Keratinocyte (primary cell): ENCODE results near the gene WNT7A. TPM values are rescaled to one million over a fixed set of nuclear protein-coding genes. Genes with fewer than 3 reads are reported as not detected.

Experiments
- DNase-seq: peaks from one replicate; pipeline ENCODE4 v3.0.0-alpha.2; 2011; ENCODE audit warnings: low read depth, missing footprints, low spot score
- FAIRE-seq: peaks from 2 replicates; lab custom pipeline; 2011; peaks lifted over from hg19 to GRCh38; lab: Jason Lieb, UNC
- H2AFZ ChIP-seq: 2 replicates; pipeline ENCODE4 v1.6.0; 2012; ENCODE audit warnings: low read length, control low read depth, inconsistent platforms; ENCODE audit not compliant: control insufficient read depth
- H3K27ac ChIP-seq: 2 replicates; pipeline ENCODE4 v1.5.1; 2011; ENCODE audit warnings: low read length; ENCODE audit not compliant: control insufficient read depth, insufficient read depth
- H3K27me3 ChIP-seq: 3 replicates; pipeline ENCODE4 v1.6.0; 2011; ENCODE audit warnings: low read length; ENCODE audit not compliant: control insufficient read depth, insufficient read depth; ENCODE audit errors: extremely low read depth
- H3K36me3 ChIP-seq, 2 experiments: 2 replicates in 1 of 2; 3 replicates in 1 of 2; pipeline ENCODE4 v1.5.1; 2011; ENCODE audit warnings: low read length in 2 of 2, mild to moderate bottlenecking in 1 of 2; ENCODE audit not compliant: control insufficient read depth in 2 of 2, insufficient read depth in 2 of 2; ENCODE audit errors: extremely low read depth in 1 of 2
- H3K4me1 ChIP-seq: 3 replicates; pipeline ENCODE4 v1.5.1; 2011; ENCODE audit warnings: low read length; ENCODE audit not compliant: control insufficient read depth, insufficient read depth; ENCODE audit errors: extremely low read depth
- H3K4me2 ChIP-seq: 3 replicates; pipeline ENCODE4 v1.6.0; 2011; ENCODE audit warnings: low read depth, low read length; ENCODE audit not compliant: control insufficient read depth, insufficient read depth; ENCODE audit errors: extremely low read depth
- H3K4me3 ChIP-seq, 3 experiments: fragments of 200-600 bp in 1 of 3; sonication (generic) in 1 of 3; 2 replicates in 2 of 3; 3 replicates in 1 of 3; pipeline ENCODE4 v1.5.1; 2011 to 2016; ENCODE audit warnings: low read length in 3 of 3, mild to moderate bottlenecking in 3 of 3, control low read depth in 2 of 3, inconsistent platforms in 1 of 3, low read depth in 1 of 3, mixed read lengths in 1 of 3, mixed run types in 1 of 3, moderate library complexity in 1 of 3; ENCODE audit not compliant: control insufficient read depth in 2 of 3, insufficient read depth in 2 of 3; ENCODE audit errors: extremely low read depth in 1 of 3
- H3K79me2 ChIP-seq: 2 replicates; pipeline ENCODE4 v1.6.0; 2012; ENCODE audit warnings: low read length; ENCODE audit not compliant: control insufficient read depth, insufficient read depth
- H3K9ac ChIP-seq: 3 replicates; pipeline ENCODE4 v1.6.0; 2011; ENCODE audit warnings: low read length; ENCODE audit not compliant: control insufficient read depth, insufficient read depth; ENCODE audit errors: extremely low read depth
- H3K9me1 ChIP-seq: 3 replicates; pipeline ENCODE4 v1.6.0; 2011; ENCODE audit warnings: low read length; ENCODE audit not compliant: control insufficient read depth, insufficient read depth; ENCODE audit errors: extremely low read depth
- H3K9me3 ChIP-seq: 2 replicates; pipeline ENCODE4 v1.5.1; 2012; ENCODE audit warnings: low read depth, low read length; ENCODE audit not compliant: control insufficient read depth
- H4K20me1 ChIP-seq: 3 replicates; pipeline ENCODE4 v1.6.0; 2011; ENCODE audit warnings: low read length; ENCODE audit not compliant: control insufficient read depth, insufficient read depth; ENCODE audit errors: extremely low read depth
- EZH2 ChIP-seq: IDR thresholded peaks from one replicate; pipeline ENCODE4 v1.6.1; 2012; ENCODE audit warnings: inconsistent platforms, mild to moderate bottlenecking, low read length, moderate library complexity
- dilution Hi-C: fragments of 300-500 bp; cut with MboI; formaldehyde crosslinking; loops from one replicate; pipeline ENCODE4 v1.7.0; 2020; ENCODE audit warnings: low sequenced_read_pairs; ENCODE audit not compliant: extremely low pct_ligation_motif_present
- polyA plus RNA-seq, 5 experiments: library from polyadenylated mRNA; depleted of rRNA in 3 of 5; stranded (reverse) in 3 of 5; stranded (forward) in 1 of 5; unstranded in 1 of 5; fragments of >200 nt; gene quantifications; 1 replicate in 1 of 5; 2 replicates in 3 of 5; 3 replicates in 1 of 5; pipeline versions ENCODE4 v1.2.1 to v1.2.3, GENCODE V29; 2011 to 2012; ENCODE audit warnings: missing spikeins in 2 of 5, low read depth in 1 of 5, low replicate concordance in 1 of 5
- TF ChIP-seq, protein P1 (sequence below), 3 experiments: IDR thresholded peaks in 1 of 3; conservative IDR thresholded peaks in 1 of 3; optimal IDR thresholded peaks in 1 of 3; 2 replicates in 2 of 3; 3 replicates in 1 of 3; pipeline versions ENCODE3 to v1.5.1; 2011; ENCODE audit warnings: low read length in 3 of 3, mild to moderate bottlenecking in 3 of 3, moderate library complexity in 2 of 3, control low read depth in 1 of 3, inconsistent platforms in 1 of 3; ENCODE audit not compliant: insufficient read depth in 2 of 3; ENCODE audit errors: extremely low read depth in 1 of 3

Gene WNT7A
- polyA plus RNA-seq, 1 donor (not counting 4 experiments of a cell fraction or from before 2014, with no cell fraction given), result 20.3 TPM

DNA sequence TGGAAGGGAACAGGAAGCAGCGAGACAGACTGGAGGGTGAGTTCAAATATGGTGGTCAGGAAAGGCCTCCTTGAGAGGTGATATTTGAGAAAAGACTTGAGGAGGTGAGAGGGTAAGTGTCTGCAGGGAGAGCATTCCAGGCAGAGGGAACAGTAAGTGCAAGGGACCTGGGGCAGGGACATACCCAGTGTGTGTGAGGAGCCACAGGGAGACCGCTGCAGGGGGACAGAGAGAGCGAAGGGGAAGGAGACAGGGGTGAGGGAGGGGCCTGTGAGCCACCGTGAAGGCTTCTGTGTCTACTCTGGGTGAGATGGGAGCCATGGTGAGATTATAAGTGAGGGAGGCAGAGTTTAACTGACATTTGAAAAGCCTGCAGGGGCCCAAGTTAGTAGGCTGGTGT, 38.0 kb downstream of the WNT7A start:
- Histone ChIP-seq H3K9ac (no peak overlapping the region), H3K9me3 (no peaks in the 10 kb centered on the region), H3K9me1 (no peaks in the 10 kb centered on the region), H3K4me2 (no peak overlapping the region), H3K36me3 (peaks cover 13 to 62% of the 10 kb centered on the region in 2 experiments), H3K27ac (peak overlapping the region; percentile 74), H3K27me3 (no peaks in the 10 kb centered on the region), H3K79me2 (peaks cover 89% of the 10 kb centered on the region), H3K4me1 (peaks cover 56% of the 10 kb centered on the region), H3K4me3 (no peak overlapping the region), H4K20me1 (no peaks in the 10 kb centered on the region), H2AFZ (no peak overlapping the region)
- TF ChIP-seq EZH2, result no peak
- TF ChIP-seq, protein P1, sequence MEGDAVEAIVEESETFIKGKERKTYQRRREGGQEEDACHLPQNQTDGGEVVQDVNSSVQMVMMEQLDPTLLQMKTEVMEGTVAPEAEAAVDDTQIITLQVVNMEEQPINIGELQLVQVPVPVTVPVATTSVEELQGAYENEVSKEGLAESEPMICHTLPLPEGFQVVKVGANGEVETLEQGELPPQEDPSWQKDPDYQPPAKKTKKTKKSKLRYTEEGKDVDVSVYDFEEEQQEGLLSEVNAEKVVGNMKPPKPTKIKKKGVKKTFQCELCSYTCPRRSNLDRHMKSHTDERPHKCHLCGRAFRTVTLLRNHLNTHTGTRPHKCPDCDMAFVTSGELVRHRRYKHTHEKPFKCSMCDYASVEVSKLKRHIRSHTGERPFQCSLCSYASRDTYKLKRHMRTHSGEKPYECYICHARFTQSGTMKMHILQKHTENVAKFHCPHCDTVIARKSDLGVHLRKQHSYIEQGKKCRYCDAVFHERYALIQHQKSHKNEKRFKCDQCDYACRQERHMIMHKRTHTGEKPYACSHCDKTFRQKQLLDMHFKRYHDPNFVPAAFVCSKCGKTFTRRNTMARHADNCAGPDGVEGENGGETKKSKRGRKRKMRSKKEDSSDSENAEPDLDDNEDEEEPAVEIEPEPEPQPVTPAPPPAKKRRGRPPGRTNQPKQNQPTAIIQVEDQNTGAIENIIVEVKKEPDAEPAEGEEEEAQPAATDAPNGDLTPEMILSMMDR (optimal IDR thresholded peaks at IDR 0.05 in 1 of 3, IDR thresholded peaks at IDR 0.05 in 1 of 3, conservative IDR thresholded peaks at IDR 0.05 in 1 of 3; ENCODE audit: extremely low read depth in 1 of 3, insufficient read depth in 2 of 3, low read length in 3 of 3), result no peak
- DNase-seq, result no peak
- dilution Hi-C loops, result no loop called here
- FAIRE-seq, result peak; percentile 41

DNA sequence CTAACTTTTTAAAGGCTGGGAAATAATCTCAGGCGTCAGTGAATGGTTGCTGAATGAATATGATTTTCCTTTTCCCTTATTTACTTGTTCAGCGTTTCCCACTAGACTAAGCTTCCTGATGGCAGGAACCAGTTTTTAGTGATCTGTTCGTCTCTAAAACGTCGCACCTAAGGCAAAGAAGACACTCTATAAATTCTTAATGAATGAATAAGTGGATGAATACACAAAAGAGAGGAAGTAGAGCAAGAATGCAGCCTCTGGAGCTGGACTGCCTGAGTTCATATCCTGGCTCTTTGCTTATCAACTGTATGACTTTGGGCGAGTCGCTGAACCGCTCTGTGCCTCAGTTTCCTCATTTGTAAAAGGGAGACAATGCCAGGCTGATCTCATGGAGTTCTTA, 38.7 kb downstream of the WNT7A start:
- Histone ChIP-seq H4K20me1 (no peaks in the 10 kb centered on the region), H3K27ac (peak overlapping the region; percentile 74), H3K9me3 (no peaks in the 10 kb centered on the region), H3K4me1 (peaks cover 63% of the 10 kb centered on the region), H3K4me2 (peak overlapping the region; percentile 39), H3K4me3 (no peak overlapping the region), H3K36me3 (peaks cover 12 to 62% of the 10 kb centered on the region in 2 experiments), H3K79me2 (peaks cover 89% of the 10 kb centered on the region), H3K9ac (peak overlapping the region; percentile 0), H3K9me1 (peaks cover 3% of the 10 kb centered on the region), H3K27me3 (no peaks in the 10 kb centered on the region), H2AFZ (no peak overlapping the region)
- dilution Hi-C loops, result no loop called here
- TF ChIP-seq, protein P1 (optimal IDR thresholded peaks at IDR 0.05 in 1 of 3, IDR thresholded peaks at IDR 0.05 in 1 of 3, conservative IDR thresholded peaks at IDR 0.05 in 1 of 3; ENCODE audit: extremely low read depth in 1 of 3, insufficient read depth in 2 of 3, low read length in 3 of 3), result no peak
- TF ChIP-seq EZH2, result no peak
- DNase-seq (no peak), FAIRE-seq (peak; percentile 98)
